LNCaP clone FGC (cell line): ENCODE measurements around the gene ADD2.
"Not testable (repeated sequence)": the region's sequence is repeated elsewhere in the genome, so short reads cannot be mapped to it uniquely, and the experiment has no call there.

ENCODE experiments used
- DNase-seq: peaks from one replicate; pipeline ENCODE4 v3.0.0-alpha.2; 2011; ENCODE audit warnings: low read depth
- H3K4me3 ChIP-seq: 2 replicates; pipeline ENCODE4 v1.5.1; 2011; ENCODE audit warnings: mild to moderate bottlenecking, low read depth, low read length, control low read depth
- CTCF ChIP-seq: IDR thresholded peaks from 2 replicates; pipeline ENCODE4 v1.5.1; 2012; ENCODE audit warnings: mild to moderate bottlenecking; ENCODE audit not compliant: control insufficient read depth, insufficient read depth; ENCODE audit errors: extremely low read depth

The ADD2 gene

DNA sequence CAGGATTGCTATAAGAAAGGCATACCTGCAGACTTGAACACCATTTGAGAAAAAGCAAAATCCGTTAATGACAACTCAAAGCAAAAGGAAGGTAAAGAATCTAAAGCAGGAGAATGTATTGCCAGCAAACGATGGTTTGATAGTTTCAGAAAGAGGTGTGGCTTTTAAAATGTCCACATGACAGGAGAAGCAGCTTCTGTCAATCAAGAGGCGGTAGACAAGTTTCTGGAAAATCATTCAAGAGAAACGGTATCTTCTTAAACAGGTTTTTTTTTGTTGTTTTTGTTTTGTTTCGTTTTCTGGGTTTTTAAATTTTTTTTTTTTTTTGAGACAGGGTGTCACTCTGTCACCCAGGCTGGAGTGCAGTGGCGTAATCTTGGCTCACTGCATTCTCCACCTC, 38.6 kb upstream of the ADD2 start:
- H3K4me3 ChIP-seq, result no peak overlapping the region
- no peak for TF ChIP-seq CTCF

GRCh38 chr2:70806013-70806412, 38.0 kb upstream of the ADD2 start:
- DNase-seq, result no peak
- TF ChIP-seq CTCF, result no peak
- H3K4me3 ChIP-seq, result no peak overlapping the region

More for the DNA sequence above, 38.6 kb upstream of the ADD2 start:
- DNase-seq, result no peak

- no peak for DNase-seq
- no peak overlapping the region for H3K4me3 ChIP-seq
- TF ChIP-seq CTCF, result no peak
These were observed 33.7 kb upstream of the ADD2 start for GRCh38 chr2:70801607-70802263.

DNA sequence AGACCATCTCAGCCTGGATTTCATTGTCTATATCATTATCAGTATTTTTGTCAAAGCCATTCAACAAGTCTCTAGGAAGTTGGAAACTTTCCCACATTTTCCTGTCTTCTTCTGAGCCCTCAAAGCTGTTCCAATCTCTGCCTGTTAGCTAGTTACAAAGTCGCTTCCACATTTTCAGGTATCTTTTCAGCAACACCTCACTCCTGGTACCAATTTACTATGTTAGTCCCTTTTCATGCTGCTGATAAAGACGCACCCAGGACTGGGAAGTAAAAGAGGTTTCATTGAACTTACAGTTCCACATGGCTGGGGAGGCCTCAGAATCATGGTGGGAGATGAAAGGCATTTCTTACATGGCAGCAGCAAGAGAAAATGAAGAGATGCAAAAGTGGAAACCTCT, 31.7 kb upstream of the ADD2 start:
- H3K4me3 ChIP-seq, result no peak overlapping the region
- TF ChIP-seq CTCF, result no peak

GRCh38 chr2:70797996-70798395, 30.0 kb upstream of the ADD2 start:
- not testable (repeated sequence) for H3K4me3 ChIP-seq, DNase-seq

More for the DNA sequence above, 31.7 kb upstream of the ADD2 start:
- no peak for DNase-seq

- no peak for TF ChIP-seq CTCF
- no peak overlapping the region for H3K4me3 ChIP-seq
- DNase-seq, result no peak
These were observed 29.5 kb upstream of the ADD2 start for GRCh38 chr2:70797506-70797905.

GRCh38 chr2:70796262-70796661, 28.3 kb upstream of the ADD2 start:
- no peak for DNase-seq
- H3K4me3 ChIP-seq, result no peak overlapping the region
- TF ChIP-seq CTCF, result no peak
